H7 (cell line): ENCODE data around the gene FARP2. TPM values are rescaled to one million over a fixed set of nuclear protein-coding genes. Genes with fewer than 3 reads are reported as not detected.

Experiments used
- DNase-seq: peaks from one replicate; pipeline ENCODE4 v3.0.0; 2012
- H3K27me3 ChIP-seq: 2 replicates; pipeline ENCODE4 v1.6.0; 2011; ENCODE audit warnings: mild to moderate bottlenecking, low read length; ENCODE audit not compliant: control insufficient read depth, insufficient read depth
- H3K36me3 ChIP-seq: replicated peaks from 2 replicates; pipeline ENCODE4 v1.5.1; 2011; ENCODE audit warnings: low read length; ENCODE audit not compliant: control insufficient read depth, insufficient read depth
- H3K4me3 ChIP-seq: 2 replicates; pipeline ENCODE4 v1.5.1; 2011; ENCODE audit warnings: low read depth, mild to moderate bottlenecking, control low read depth, low read length, moderate library complexity; ENCODE audit not compliant: insufficient read depth
- total RNA-seq: library from RNA; depleted of rRNA; stranded (reverse); fragments of >200 nt; shearing (Covaris generic); gene quantifications from 2 replicates; pipeline ENCODE4 v1.2.3, GENCODE V29; 2014

FARP2 gene
- total RNA-seq, 1 experiment from 2014 or later, result 19.5 TPM

DNA sequence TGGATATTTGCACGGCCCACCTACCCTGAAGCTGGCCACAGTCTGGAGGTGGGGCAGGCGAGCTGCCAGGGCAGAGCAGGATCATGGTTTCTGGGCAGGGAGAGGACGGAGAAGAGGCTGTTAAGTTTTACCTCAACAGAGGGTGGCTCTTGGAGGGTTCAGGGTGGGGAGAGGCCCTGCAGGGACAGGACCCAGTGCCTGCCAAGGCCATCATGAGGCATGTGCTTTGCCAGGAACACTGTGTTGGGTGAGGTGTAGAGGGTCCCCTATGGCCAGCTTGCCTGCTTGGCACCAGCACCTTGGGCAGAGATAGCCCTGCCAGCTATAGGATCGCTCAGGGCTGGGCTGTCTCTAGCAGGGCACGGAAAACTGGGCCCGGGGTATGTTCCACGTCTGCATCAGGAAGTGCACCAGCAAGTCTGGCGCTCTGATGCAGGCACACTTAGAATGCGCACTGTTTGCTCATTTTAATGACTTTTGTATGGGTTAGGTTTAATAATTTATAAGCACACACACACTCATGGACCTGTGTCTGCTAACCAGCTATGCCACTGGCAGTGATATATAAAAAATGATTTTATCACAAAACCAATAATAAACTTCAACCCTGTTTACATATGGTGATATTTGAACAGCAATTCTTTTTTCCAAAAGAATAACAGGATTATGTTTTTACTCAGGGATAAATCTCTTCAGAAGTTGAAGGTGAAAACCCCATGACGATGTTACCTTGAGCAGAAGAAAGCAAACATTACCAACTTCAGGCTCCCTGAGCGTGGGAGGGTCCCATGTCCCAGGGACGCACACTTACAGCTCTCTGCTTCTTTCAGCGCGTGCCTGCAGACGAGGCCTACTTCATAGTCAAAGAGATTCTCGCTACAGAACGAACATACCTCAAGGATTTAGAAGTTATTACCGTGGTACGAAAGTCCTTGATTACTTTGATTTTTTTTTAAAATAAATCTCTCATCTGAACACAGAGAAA is 105.9 kb downstream of the FARP2 start:
- DNase-seq, result no peak
- Histone ChIP-seq H3K27me3 (no peaks in the 10 kb centered on the region), H3K4me3 (no peak overlapping the region), H3K36me3 (no peaks in the 10 kb centered on the region; the same call in 1 of the 2 replicates)

DNA sequence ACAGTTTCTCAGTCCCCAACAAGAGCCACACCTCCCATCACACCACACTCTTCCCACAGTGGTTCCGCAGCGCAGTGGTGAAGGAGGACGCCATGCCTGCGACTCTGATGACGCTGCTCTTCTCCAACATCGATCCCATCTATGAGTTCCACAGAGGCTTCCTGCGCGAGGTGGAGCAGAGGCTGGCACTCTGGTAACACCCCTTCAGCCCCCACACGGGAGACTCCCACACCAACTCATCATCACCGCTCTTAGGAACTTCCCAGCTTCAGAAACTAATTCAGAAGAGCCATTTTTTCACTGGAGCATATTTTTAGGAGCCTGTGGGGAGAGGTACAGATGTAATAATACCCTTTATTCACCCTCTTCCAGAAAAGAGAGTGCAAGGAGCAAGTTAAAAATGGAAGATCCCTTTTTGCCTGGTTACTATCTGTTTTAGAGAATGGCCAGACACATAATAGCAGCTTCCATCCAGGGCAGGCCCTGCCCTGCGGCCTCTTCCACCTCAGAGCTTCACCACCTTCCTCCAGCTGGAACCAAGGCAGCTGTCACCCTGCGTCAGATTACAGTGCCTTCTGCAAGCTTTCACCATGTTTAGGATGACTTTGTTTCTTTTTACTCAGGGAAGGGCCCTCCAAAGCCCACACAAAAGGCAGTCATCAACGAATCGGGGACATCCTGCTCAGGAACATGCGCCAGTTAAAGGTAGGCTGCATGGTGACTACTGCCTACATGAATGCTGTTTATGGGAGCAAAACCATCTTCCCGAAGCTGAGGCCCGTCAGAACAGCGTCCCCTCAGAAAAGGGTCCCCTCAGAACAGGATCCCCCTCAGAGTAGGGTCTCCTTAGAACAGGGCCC is 107.4 kb downstream of the FARP2 start:
- Histone ChIP-seq H3K36me3 (no peaks in the 10 kb centered on the region; the same call in 1 of the 2 replicates), H3K27me3 (no peaks in the 10 kb centered on the region), H3K4me3 (no peak overlapping the region)
- no peak for DNase-seq

- peak; percentile 62 for DNase-seq
- H3K27me3 ChIP-seq, result no peaks in the 10 kb centered on the region
- H3K4me3 ChIP-seq, result no peak overlapping the region
- H3K36me3 ChIP-seq, result no peaks in the 10 kb centered on the region; the same call in 1 of the 2 replicates
These were observed 109.5 kb downstream of the FARP2 start for GRCh38 chr2:241465543-241465942.

DNA sequence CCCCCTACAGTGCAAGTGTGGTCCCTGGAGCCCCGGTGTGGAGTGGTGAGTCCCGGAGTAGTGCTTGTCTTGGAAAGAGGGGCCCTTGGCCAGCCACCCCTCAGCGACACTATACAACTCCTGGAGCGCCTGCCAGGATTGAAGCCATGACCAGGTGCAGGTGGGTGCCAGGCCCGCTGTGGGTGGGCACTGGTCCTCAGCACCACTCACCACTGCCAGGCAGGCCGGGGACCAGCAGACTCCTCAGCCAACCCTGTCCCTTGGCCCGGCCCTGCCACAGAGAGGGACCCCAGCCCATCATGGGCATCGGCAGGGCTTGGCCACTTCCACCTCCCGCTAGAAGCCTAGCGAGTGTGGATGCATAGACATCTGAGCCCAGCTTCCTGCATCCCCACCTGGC is 110.1 kb downstream of the FARP2 start:
- Histone ChIP-seq H3K4me3 (no peak overlapping the region), H3K36me3 (no peaks in the 10 kb centered on the region; the same call in 1 of the 2 replicates), H3K27me3 (no peaks in the 10 kb centered on the region)
- DNase-seq, result peak; percentile 54

- DNase-seq, result no peak
- no peaks in the 10 kb centered on the region for H3K27me3 ChIP-seq
These were observed 111.8 kb downstream of the FARP2 start for GRCh38 chr2:241467777-241468475.

GRCh38 chr2:241468476-241468781 is 112.3 kb downstream of the FARP2 start:
- no peaks in the 10 kb centered on the region; the same call in 1 of the 2 replicates for H3K36me3 ChIP-seq
- H3K27me3 ChIP-seq, result no peaks in the 10 kb centered on the region
- H3K4me3 ChIP-seq, result no peak overlapping the region
- DNase-seq, result no peak

More at GRCh38 chr2:241467777-241468475, 111.8 kb downstream of the FARP2 start:
- Histone ChIP-seq H3K36me3 (no peaks in the 10 kb centered on the region; the same call in 1 of the 2 replicates), H3K4me3 (no peak overlapping the region)

GRCh38 chr2:241469746-241470145 is 113.7 kb downstream of the FARP2 start:
- no peaks in the 10 kb centered on the region for H3K36me3 ChIP-seq
- H3K4me3 ChIP-seq, result no peak overlapping the region
- no peaks in the 10 kb centered on the region for H3K27me3 ChIP-seq
- DNase-seq, result no peak

- no peaks in the 10 kb centered on the region for H3K36me3 ChIP-seq
- DNase-seq, result no peak
- H3K27me3 ChIP-seq, result no peaks in the 10 kb centered on the region
- H3K4me3 ChIP-seq, result no peak overlapping the region
These were observed 117.3 kb downstream of the FARP2 start for GRCh38 chr2:241473399-241473798.

DNA sequence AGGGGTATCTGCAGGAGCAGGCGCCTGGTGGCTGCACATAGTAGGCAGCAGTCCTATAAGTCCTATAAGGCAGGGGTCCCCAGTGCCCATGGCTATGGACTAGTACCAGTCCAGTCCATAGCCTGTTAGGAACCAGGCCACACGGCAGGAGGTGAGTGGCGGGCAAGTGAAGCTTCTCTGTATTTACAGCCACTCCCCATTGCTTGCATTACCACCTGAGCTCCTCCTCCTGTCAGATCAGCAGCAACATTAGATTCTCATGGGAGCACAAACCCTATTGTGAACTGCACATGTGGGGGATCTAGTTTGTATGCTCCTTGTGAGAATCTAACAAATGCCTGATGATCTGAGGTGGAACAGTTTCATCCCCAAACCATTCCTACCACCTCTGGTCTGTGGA is 119.2 kb downstream of the FARP2 start:
- H3K27me3 ChIP-seq, result no peaks in the 10 kb centered on the region
- no peak overlapping the region for H3K4me3 ChIP-seq
- no peaks in the 10 kb centered on the region for H3K36me3 ChIP-seq
- DNase-seq, result no peak

DNA sequence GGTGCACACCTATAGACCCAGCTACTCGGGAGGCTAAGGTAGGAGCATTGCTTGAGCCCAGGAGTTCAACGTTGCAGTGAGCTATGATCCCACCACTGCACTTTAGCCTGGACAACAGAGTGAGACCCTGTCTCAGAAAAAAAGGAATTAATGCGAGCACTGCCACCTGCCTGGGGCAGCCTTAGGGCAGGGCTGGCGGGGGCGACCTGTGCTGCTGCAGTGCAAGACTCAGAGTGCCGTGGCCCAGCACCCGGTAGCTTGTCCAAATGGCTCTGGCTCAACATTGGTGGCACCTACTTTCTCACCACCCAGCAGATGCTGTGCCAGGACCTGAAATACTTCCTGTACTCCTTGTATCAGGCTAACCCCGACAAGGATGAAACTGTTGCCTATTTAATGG is 122.1 kb downstream of the FARP2 start:
- H3K36me3 ChIP-seq, result no peaks in the 10 kb centered on the region
- no peaks in the 10 kb centered on the region for H3K27me3 ChIP-seq
- no peak for DNase-seq
- no peak overlapping the region for H3K4me3 ChIP-seq

- no peak overlapping the region for H3K4me3 ChIP-seq
- no peaks in the 10 kb centered on the region for H3K27me3 ChIP-seq
- no peak for DNase-seq
- H3K36me3 ChIP-seq, result no peaks in the 10 kb centered on the region
These were observed 123.2 kb downstream of the FARP2 start for GRCh38 chr2:241479026-241479898.

DNA sequence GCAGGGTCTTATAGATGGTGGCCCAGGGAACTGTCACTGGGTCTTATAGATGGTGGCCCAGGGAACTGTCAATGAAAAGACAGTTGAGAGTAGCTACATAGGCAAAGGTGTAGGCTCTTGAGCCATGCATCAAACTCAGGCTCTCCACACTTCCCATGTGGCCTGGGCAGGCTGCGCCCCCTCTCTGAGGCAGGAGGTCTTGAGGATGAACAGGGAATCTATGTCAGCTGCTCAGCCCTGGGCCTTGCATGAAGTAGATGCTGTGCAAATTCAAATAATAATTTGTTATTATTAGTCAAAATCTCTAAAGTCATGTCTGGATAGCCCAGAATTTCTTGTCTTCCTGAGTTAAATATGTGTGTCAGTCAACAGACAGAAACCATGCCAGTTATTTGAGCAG is 125.6 kb downstream of the FARP2 start:
- H3K4me3 ChIP-seq, result no peak overlapping the region
- H3K36me3 ChIP-seq, result no peaks in the 10 kb centered on the region
- DNase-seq, result peak; percentile 63
- no peaks in the 10 kb centered on the region for H3K27me3 ChIP-seq

- no peak overlapping the region for H3K4me3 ChIP-seq
- H3K27me3 ChIP-seq, result no peaks in the 10 kb centered on the region
- no peaks in the 10 kb centered on the region for H3K36me3 ChIP-seq
- no peak for DNase-seq
These were observed 126.3 kb downstream of the FARP2 start for GRCh38 chr2:241482126-241482955.
